Inferior parietal cortex (tissue), 1 donor: Measurements from ENCODE around the gene CFAP74.
A peak's percentile ranks its signal among the peaks of the same experiment; 100 is the strongest.

Experiments
- DNase-seq: peaks from one replicate; pipeline ENCODE4 v3.0.0-alpha.2; 2016; ENCODE audit errors: extremely low spot score

CFAP74 gene

GRCh38 chr1:2018217-2019171 is 14.9 kb upstream of the CFAP74 start:
- no peak for DNase-seq

GRCh38 chr1:2016123-2016522 is 12.5 kb upstream of the CFAP74 start:
- no peak for DNase-seq

- DNase-seq, result no peak
Observed at GRCh38 chr1:2014741-2015735, 11.5 kb upstream of the CFAP74 start.

- no peak for DNase-seq
Observed at GRCh38 chr1:2014181-2014580, 10.6 kb upstream of the CFAP74 start.

GRCh38 chr1:2009101-2010053 is 5.8 kb upstream of the CFAP74 start:
- no peak for DNase-seq

GRCh38 chr1:2004856-2005255 is 1.3 kb upstream of the CFAP74 start:
- no peak for DNase-seq

GRCh38 chr1:2001773-2002411 is 1.7 kb downstream of the CFAP74 start:
- DNase-seq, result no peak

- no peak for DNase-seq
Observed at GRCh38 chr1:2000850-2001249, 2.7 kb downstream of the CFAP74 start.

- no peak for DNase-seq
Observed at GRCh38 chr1:2000432-2000831, 3.2 kb downstream of the CFAP74 start.

GRCh38 chr1:1997576-1997975 is 6.0 kb downstream of the CFAP74 start:
- DNase-seq, result no peak

- DNase-seq, result peak; percentile 13
Observed at GRCh38 chr1:1996207-1996651, 7.4 kb downstream of the CFAP74 start.

- DNase-seq, result no peak
Observed at GRCh38 chr1:1994536-1994935, 9.1 kb downstream of the CFAP74 start.

GRCh38 chr1:1990222-1990621 is 13.4 kb downstream of the CFAP74 start:
- DNase-seq, result no peak

GRCh38 chr1:1989789-1990188 is 13.8 kb downstream of the CFAP74 start:
- no peak for DNase-seq

GRCh38 chr1:1989102-1989542 is 14.5 kb downstream of the CFAP74 start:
- DNase-seq, result no peak

- no peak for DNase-seq
Observed at GRCh38 chr1:1988061-1988945, 15.3 kb downstream of the CFAP74 start.

- no peak for DNase-seq
Observed at GRCh38 chr1:1987142-1987510, 16.5 kb downstream of the CFAP74 start.

GRCh38 chr1:1986451-1987141 is 17.0 kb downstream of the CFAP74 start:
- no peak for DNase-seq
